HL-60 (cell line): ENCODE results near the gene TMEM52.

Experiments used
- DNase-seq, 2 experiments: peaks; one replicate each; pipeline ENCODE4 v3.0.0-alpha.2; 2010 to 2020; ENCODE audit warnings: low read depth in 1 of 2, low spot score in 1 of 2
- H3K27ac ChIP-seq: fragments of 250-450 bp; sonication (Bioruptor Pico); replicated peaks from 2 replicates; pipeline ENCODE4 v1.5.1; 2020; ENCODE audit warnings: mild to moderate bottlenecking, moderate library complexity
- H3K27me3 ChIP-seq: fragments of 250-450 bp; sonication (Bioruptor Pico); 2 replicates; pipeline ENCODE4 v1.5.1; 2021; ENCODE audit warnings: mild to moderate bottlenecking, moderate library complexity; ENCODE audit not compliant: insufficient read depth, poor library complexity, severe bottlenecking
- H3K4me3 ChIP-seq: replicated peaks from 2 replicates; pipeline ENCODE4 v1.5.1; 2011; ENCODE audit warnings: mild to moderate bottlenecking, control low read depth, low read length; ENCODE audit not compliant: insufficient read depth
- CTCF ChIP-seq: IDR thresholded peaks from one replicate; pipeline ENCODE4 v1.5.1; 2011; ENCODE audit warnings: low read length, control low read depth, inconsistent platforms; ENCODE audit not compliant: insufficient read depth
- GABPA ChIP-seq: IDR thresholded peaks from 2 replicates; pipeline ENCODE4 v1.6.1; 2012; ENCODE audit warnings: low read depth
- POLR2AphosphoS5 ChIP-seq: IDR thresholded peaks from 2 replicates; pipeline ENCODE4 v1.6.1; 2012; ENCODE audit warnings: low read depth
- SPI1 ChIP-seq: IDR thresholded peaks from 2 replicates; pipeline ENCODE4 v1.6.1; 2012; ENCODE audit warnings: low read depth, mild to moderate bottlenecking, borderline replicate concordance
- TF ChIP-seq, protein P1 (sequence below): IDR thresholded peaks from 2 replicates; pipeline ENCODE4 v1.6.1; 2012; ENCODE audit warnings: low read depth; ENCODE audit not compliant: insufficient replicate concordance

Gene TMEM52

DNA sequence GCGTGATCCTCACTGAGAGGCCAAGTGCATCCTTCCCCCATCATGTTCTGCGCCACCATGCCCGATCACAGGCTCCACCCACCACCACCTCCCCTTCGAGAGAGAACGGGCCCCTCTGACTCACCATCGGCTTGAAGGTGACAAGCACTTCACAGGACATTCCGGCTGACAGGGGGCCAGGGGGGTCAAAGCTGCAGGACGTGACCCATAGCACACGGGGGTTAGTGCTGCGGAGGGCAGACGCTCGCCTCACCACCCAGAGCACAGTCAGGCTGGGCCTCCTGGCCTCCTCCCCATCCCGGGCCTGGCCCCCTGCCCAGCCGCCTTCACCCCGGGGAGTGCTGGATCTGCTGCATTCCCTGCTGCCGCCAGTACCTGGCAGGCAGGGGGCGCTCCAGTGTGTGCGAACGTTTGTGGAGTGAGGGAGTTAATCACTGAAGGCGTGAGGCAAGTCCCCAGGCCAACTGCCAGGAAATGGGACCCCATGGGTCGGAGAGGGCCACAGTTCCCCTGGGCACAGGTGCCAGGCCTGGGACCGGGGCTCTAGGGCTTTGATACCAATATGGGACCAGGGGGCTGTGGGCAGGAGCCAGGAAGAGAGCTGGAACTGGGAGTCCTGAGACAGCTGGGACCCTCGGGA, 40.9 kb upstream of the TMEM52 start:
- Histone ChIP-seq H3K27me3 (peaks cover 4% of the 10 kb centered on the region), H3K27ac (no peak overlapping the region), H3K4me3 (no peak overlapping the region)
- DNase-seq: peak in 1 of 2 experiments; percentile 79
- TF ChIP-seq SPI1: no peak
- peak; percentile 82 for TF ChIP-seq CTCF
- no peak for TF ChIP-seq GABPA
- TF ChIP-seq POLR2AphosphoS5: no peak
- TF ChIP-seq, protein P1, sequence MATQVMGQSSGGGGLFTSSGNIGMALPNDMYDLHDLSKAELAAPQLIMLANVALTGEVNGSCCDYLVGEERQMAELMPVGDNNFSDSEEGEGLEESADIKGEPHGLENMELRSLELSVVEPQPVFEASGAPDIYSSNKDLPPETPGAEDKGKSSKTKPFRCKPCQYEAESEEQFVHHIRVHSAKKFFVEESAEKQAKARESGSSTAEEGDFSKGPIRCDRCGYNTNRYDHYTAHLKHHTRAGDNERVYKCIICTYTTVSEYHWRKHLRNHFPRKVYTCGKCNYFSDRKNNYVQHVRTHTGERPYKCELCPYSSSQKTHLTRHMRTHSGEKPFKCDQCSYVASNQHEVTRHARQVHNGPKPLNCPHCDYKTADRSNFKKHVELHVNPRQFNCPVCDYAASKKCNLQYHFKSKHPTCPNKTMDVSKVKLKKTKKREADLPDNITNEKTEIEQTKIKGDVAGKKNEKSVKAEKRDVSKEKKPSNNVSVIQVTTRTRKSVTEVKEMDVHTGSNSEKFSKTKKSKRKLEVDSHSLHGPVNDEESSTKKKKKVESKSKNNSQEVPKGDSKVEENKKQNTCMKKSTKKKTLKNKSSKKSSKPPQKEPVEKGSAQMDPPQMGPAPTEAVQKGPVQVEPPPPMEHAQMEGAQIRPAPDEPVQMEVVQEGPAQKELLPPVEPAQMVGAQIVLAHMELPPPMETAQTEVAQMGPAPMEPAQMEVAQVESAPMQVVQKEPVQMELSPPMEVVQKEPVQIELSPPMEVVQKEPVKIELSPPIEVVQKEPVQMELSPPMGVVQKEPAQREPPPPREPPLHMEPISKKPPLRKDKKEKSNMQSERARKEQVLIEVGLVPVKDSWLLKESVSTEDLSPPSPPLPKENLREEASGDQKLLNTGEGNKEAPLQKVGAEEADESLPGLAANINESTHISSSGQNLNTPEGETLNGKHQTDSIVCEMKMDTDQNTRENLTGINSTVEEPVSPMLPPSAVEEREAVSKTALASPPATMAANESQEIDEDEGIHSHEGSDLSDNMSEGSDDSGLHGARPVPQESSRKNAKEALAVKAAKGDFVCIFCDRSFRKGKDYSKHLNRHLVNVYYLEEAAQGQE: no peak

DNA sequence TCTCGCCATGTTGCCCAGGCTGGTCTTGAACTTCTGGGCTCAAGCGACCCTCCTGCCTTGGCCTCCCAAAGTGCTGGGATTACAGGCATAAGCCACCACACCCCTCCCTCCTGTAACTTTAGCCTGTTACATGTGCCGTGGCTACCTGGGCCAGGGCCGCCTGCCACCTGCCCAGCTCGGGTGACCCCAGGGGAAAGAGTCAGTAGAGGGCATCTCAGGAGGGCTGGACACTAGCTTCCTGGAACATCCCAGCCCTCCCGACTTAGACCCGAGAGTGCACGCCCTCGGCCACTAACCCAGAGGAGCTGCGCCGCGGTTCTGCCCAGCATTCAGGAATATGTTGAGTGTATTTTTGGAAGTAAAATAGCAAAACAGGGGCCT, 40.4 kb upstream of the TMEM52 start:
- DNase-seq: no peak
- no peak overlapping the region for H3K4me3 ChIP-seq
- TF ChIP-seq POLR2AphosphoS5 (no peak), SPI1 (no peak), CTCF (no peak)
- TF ChIP-seq, protein P1: no peak
- no peak overlapping the region for H3K27ac ChIP-seq
- peaks cover 4% of the 10 kb centered on the region for H3K27me3 ChIP-seq

GRCh38 chr1:1958071-1958541, 39.0 kb upstream of the TMEM52 start:
- TF ChIP-seq CTCF (no peak), GABPA (no peak), POLR2AphosphoS5 (no peak), SPI1 (no peak)
- TF ChIP-seq, protein P1: no peak
- DNase-seq: no peak
- Histone ChIP-seq H3K27me3 (peaks cover 4% of the 10 kb centered on the region), H3K27ac (no peak overlapping the region), H3K4me3 (no peak overlapping the region)
